Measurements from ENCODE around the gene NDUFB5.

DNA sequence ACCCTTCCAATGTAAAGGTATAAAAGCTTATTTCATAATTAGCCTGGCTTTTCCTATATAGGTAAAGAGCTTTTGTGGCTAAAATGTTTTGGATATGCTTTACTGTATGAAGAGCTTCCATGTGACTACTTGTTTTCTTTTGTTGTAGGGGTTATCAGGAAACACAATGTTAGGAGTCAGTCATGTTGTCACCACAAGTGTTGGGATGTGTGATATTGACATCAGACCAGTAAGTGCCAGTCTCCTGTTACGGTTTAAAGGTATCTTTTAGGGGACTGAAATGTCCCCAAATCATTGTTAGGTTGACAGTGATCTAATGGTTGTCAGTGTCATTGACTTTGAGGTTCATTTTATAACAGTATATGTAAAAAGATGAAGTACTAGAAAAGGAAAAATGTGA is 23.6 kb upstream of the NDUFB5 start:
- TF ChIP-seq, protein P1, sequence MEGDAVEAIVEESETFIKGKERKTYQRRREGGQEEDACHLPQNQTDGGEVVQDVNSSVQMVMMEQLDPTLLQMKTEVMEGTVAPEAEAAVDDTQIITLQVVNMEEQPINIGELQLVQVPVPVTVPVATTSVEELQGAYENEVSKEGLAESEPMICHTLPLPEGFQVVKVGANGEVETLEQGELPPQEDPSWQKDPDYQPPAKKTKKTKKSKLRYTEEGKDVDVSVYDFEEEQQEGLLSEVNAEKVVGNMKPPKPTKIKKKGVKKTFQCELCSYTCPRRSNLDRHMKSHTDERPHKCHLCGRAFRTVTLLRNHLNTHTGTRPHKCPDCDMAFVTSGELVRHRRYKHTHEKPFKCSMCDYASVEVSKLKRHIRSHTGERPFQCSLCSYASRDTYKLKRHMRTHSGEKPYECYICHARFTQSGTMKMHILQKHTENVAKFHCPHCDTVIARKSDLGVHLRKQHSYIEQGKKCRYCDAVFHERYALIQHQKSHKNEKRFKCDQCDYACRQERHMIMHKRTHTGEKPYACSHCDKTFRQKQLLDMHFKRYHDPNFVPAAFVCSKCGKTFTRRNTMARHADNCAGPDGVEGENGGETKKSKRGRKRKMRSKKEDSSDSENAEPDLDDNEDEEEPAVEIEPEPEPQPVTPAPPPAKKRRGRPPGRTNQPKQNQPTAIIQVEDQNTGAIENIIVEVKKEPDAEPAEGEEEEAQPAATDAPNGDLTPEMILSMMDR (IDR thresholded peaks at IDR 0.05) = no peak
- TF ChIP-seq POLR2A (IDR thresholded peaks at IDR 0.05) = no peak

All from thyroid gland (tissue), 4 donors.